ENCODE measurements around the gene CNGB1. TPM values are rescaled to one million over a fixed set of nuclear protein-coding genes. Genes with fewer than 3 reads are reported as not detected.

Gene CNGB1
- total RNA-seq, 1 donor from 2014 or later = 0.91 TPM

DNA sequence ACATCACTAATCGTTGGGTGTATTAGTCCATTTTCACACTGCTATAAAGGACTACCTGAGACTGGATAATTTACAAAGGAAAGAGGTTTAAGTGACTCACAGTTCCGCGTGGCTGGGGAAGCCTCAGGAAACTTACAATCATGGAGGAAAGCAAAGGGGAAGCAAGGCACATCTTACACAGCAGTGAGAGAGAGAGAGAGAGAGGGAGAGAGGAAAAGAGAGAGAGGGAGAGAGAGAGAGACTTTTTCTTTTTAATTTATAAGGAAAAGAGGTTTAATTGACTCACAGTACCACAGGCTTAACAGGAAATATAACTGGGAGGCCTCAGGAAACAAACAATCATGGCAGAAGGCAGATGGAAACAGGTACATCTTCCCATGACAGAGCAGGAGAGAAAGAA lies 41.7 kb downstream of the CNGB1 start:
- no peak for DNase-seq
- H3K9me3 Mint-ChIP-seq (ENCODE audit: unreplicated experiment) = no peaks in the 10 kb centered on the region
- H3K4me1 Mint-ChIP-seq (ENCODE audit: low read depth, unreplicated experiment) = no peaks in the 10 kb centered on the region
- peaks cover 5% of the 10 kb centered on the region for H3K36me3 Mint-ChIP-seq (ENCODE audit: unreplicated experiment)
- no peak overlapping the region for H3K27ac Mint-ChIP-seq (ENCODE audit: unreplicated experiment)
- no peak overlapping the region for H3K4me3 Mint-ChIP-seq (ENCODE audit: unreplicated experiment)
- no peak for TF ChIP-seq CTCF (IDR thresholded peaks at IDR 0.05; ENCODE audit: partially characterized antibody, unreplicated experiment)
- peaks cover 3% of the 10 kb centered on the region for H3K27me3 Mint-ChIP-seq (ENCODE audit: unreplicated experiment)

- H3K4me3 Mint-ChIP-seq (ENCODE audit: unreplicated experiment) = no peak overlapping the region
- H3K9me3 Mint-ChIP-seq (ENCODE audit: unreplicated experiment) = no peaks in the 10 kb centered on the region
- peaks cover 9% of the 10 kb centered on the region for H3K36me3 Mint-ChIP-seq (ENCODE audit: unreplicated experiment)
- H3K4me1 Mint-ChIP-seq (ENCODE audit: low read depth, unreplicated experiment) = no peaks in the 10 kb centered on the region
- no peak for TF ChIP-seq CTCF (IDR thresholded peaks at IDR 0.05; ENCODE audit: partially characterized antibody, unreplicated experiment)
- peaks cover 5% of the 10 kb centered on the region for H3K27me3 Mint-ChIP-seq (ENCODE audit: unreplicated experiment)
- H3K27ac Mint-ChIP-seq (ENCODE audit: unreplicated experiment) = no peak overlapping the region
- DNase-seq = no peak
Observed at GRCh38 chr16:57926041-57926440, 44.9 kb downstream of the CNGB1 start.

- no peak for TF ChIP-seq CTCF (IDR thresholded peaks at IDR 0.05; ENCODE audit: partially characterized antibody, unreplicated experiment)
- no peak overlapping the region for H3K4me3 Mint-ChIP-seq (ENCODE audit: unreplicated experiment)
- no peaks in the 10 kb centered on the region for H3K4me1 Mint-ChIP-seq (ENCODE audit: low read depth, unreplicated experiment)
- H3K9me3 Mint-ChIP-seq (ENCODE audit: unreplicated experiment) = no peaks in the 10 kb centered on the region
- no peak overlapping the region for H3K27ac Mint-ChIP-seq (ENCODE audit: unreplicated experiment)
- no peak for DNase-seq
- H3K27me3 Mint-ChIP-seq (ENCODE audit: unreplicated experiment) = peaks cover 5% of the 10 kb centered on the region
- H3K36me3 Mint-ChIP-seq (ENCODE audit: unreplicated experiment) = peaks cover 9% of the 10 kb centered on the region
Observed at GRCh38 chr16:57925310-57925709, 45.6 kb downstream of the CNGB1 start.

- H3K27me3 Mint-ChIP-seq (ENCODE audit: unreplicated experiment) = peaks cover 5% of the 10 kb centered on the region
- peaks cover 9% of the 10 kb centered on the region for H3K36me3 Mint-ChIP-seq (ENCODE audit: unreplicated experiment)
- no peak overlapping the region for H3K27ac Mint-ChIP-seq (ENCODE audit: unreplicated experiment)
- no peaks in the 10 kb centered on the region for H3K9me3 Mint-ChIP-seq (ENCODE audit: unreplicated experiment)
- no peak for TF ChIP-seq CTCF (IDR thresholded peaks at IDR 0.05; ENCODE audit: partially characterized antibody, unreplicated experiment)
- no peak for DNase-seq
- no peaks in the 10 kb centered on the region for H3K4me1 Mint-ChIP-seq (ENCODE audit: low read depth, unreplicated experiment)
- no peak overlapping the region for H3K4me3 Mint-ChIP-seq (ENCODE audit: unreplicated experiment)
Observed at GRCh38 chr16:57924514-57924913, 46.4 kb downstream of the CNGB1 start.

DNA sequence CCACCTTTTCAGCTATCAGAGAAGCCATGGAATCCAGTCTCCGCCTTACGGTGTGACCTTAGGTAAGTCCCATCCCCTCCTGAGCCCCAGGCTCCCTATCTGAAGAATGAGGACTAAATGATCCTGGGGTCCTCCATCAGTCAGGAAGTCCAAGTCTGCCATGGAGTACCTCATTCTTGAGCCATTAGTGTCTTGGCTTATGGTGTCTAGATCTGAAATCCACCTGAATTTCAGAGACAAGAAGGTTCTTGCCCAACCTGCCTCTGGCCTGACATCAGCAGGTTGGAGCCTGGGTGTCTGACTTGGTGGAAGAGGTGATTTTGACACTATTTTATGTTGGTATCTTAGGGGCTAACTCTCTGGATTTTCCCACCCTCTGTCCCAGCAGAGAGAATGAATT lies 47.1 kb downstream of the CNGB1 start:
- no peak overlapping the region for H3K4me3 Mint-ChIP-seq (ENCODE audit: unreplicated experiment)
- no peak overlapping the region for H3K27ac Mint-ChIP-seq (ENCODE audit: unreplicated experiment)
- H3K36me3 Mint-ChIP-seq (ENCODE audit: unreplicated experiment) = peaks cover 4% of the 10 kb centered on the region
- H3K9me3 Mint-ChIP-seq (ENCODE audit: unreplicated experiment) = no peaks in the 10 kb centered on the region
- peaks cover 5% of the 10 kb centered on the region for H3K27me3 Mint-ChIP-seq (ENCODE audit: unreplicated experiment)
- DNase-seq = no peak
- no peak for TF ChIP-seq CTCF (IDR thresholded peaks at IDR 0.05; ENCODE audit: partially characterized antibody, unreplicated experiment)
- no peaks in the 10 kb centered on the region for H3K4me1 Mint-ChIP-seq (ENCODE audit: low read depth, unreplicated experiment)

Data from glutamatergic neuron (in vitro differentiated cells).